ENCODE data around the gene BICDL1. TPM values are rescaled to one million over a fixed set of nuclear protein-coding genes. Genes with fewer than 3 reads are reported as not detected.

BICDL1 gene
- total and polyA plus RNA-seq, 2 donors (not counting 1 experiment from before 2014, with no cell fraction given): not detected

DNA sequence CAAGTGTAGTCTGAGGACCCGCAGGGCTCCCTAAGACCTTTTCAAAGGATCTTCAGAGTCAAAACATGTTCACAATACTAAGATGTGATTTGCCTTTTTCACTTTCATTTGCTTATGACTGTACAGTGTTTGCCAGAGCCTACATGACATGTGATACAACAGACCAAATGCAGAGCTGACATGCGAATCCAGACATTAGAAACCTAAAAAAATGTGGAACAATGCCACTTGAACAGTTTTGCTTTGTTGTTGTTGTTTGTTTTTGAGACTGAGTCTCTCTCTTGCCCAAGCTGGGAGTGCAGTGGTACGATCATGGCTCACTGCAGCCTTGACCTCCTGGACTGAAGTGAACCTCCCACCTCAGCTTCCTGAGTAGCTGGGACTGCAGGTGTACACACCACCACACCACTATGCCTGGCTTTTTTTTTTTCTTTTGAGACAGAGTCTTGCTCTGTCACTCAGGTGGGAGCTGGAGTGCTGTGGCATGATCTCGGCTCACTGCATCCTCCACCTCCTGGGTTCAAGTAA lies 132.8 kb downstream of the BICDL1 start:
- Histone ChIP-seq H4K20me1 (ENCODE audit: control insufficient read depth, extremely low read depth, insufficient read depth, low read length) (no peaks in the 10 kb centered on the region), H3K27me3 (ENCODE audit: control insufficient read depth, insufficient read depth, low read length) (no peaks in the 10 kb centered on the region), H3K9ac (ENCODE audit: insufficient read depth, low read length) (no peak overlapping the region), H3K79me2 (ENCODE audit: control insufficient read depth, insufficient read depth, low read length) (peaks cover 12% of the 10 kb centered on the region), H3K4me3 (replicated peaks in 1 of 4; ENCODE audit: control extremely low read depth in 1 of 4, insufficient read depth in 1 of 4, low read depth in 3 of 4, low read length in 4 of 4) (no peak overlapping the region), H3K36me3 (ENCODE audit: control insufficient read depth, insufficient read depth, low read length) (peaks cover 2% of the 10 kb centered on the region), H3K27ac (ENCODE audit: insufficient read depth, low read length) (no peak overlapping the region), H3K4me2 (ENCODE audit: extremely low read depth, insufficient read depth, low read length) (no peak overlapping the region), H3K4me1 (ENCODE audit: control insufficient read depth, extremely low read depth, insufficient read depth, low read length) (peaks cover 2% of the 10 kb centered on the region), H3K9me3 (ENCODE audit: control insufficient read depth, insufficient read depth, low read depth, low read length) (no peaks in the 10 kb centered on the region), H2AFZ (ENCODE audit: low read length) (no peak overlapping the region)
- no peak for DNase-seq (ENCODE audit: low read depth in 2 of 2)
- TF ChIP-seq, protein P1, sequence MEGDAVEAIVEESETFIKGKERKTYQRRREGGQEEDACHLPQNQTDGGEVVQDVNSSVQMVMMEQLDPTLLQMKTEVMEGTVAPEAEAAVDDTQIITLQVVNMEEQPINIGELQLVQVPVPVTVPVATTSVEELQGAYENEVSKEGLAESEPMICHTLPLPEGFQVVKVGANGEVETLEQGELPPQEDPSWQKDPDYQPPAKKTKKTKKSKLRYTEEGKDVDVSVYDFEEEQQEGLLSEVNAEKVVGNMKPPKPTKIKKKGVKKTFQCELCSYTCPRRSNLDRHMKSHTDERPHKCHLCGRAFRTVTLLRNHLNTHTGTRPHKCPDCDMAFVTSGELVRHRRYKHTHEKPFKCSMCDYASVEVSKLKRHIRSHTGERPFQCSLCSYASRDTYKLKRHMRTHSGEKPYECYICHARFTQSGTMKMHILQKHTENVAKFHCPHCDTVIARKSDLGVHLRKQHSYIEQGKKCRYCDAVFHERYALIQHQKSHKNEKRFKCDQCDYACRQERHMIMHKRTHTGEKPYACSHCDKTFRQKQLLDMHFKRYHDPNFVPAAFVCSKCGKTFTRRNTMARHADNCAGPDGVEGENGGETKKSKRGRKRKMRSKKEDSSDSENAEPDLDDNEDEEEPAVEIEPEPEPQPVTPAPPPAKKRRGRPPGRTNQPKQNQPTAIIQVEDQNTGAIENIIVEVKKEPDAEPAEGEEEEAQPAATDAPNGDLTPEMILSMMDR (conservative IDR thresholded peaks at IDR 0.05 in 1 of 2, IDR thresholded peaks at IDR 0.05 in 1 of 2; ENCODE audit: low read depth in 1 of 2, low read length in 2 of 2): no peak
- TF ChIP-seq EZH2 (IDR thresholded peaks at IDR 0.05; ENCODE audit: low read length, missing control alignments): no peak

DNA sequence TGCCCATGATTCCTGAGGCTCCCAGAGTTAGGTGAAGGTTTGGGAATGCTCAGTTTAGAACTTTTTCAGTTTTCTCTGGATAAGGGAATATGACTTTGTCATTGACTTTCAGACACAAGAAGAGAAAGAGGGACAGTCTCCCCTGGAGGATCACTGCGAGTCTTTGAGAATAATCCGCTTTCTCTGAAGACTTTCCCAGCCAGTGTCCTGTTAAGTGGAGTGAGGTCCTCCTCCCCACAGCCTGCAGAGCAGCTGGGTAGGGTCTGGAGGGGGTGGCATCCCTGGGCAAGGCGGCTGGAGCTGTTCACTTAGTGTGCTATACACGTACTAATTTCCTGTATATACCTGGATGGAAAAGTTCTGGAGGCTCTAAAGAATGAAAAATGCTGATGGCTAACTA lies 136.0 kb downstream of the BICDL1 start:
- Histone ChIP-seq H3K79me2 (ENCODE audit: control insufficient read depth, insufficient read depth, low read length) (no peaks in the 10 kb centered on the region), H3K9me3 (ENCODE audit: control insufficient read depth, insufficient read depth, low read depth, low read length) (no peaks in the 10 kb centered on the region), H3K27ac (ENCODE audit: insufficient read depth, low read length) (no peak overlapping the region), H2AFZ (ENCODE audit: low read length) (no peak overlapping the region), H3K4me2 (ENCODE audit: extremely low read depth, insufficient read depth, low read length) (no peak overlapping the region), H3K4me1 (ENCODE audit: control insufficient read depth, extremely low read depth, insufficient read depth, low read length) (no peaks in the 10 kb centered on the region), H3K9ac (ENCODE audit: insufficient read depth, low read length) (no peak overlapping the region), H3K4me3 (replicated peaks in 1 of 4; ENCODE audit: control extremely low read depth in 1 of 4, insufficient read depth in 1 of 4, low read depth in 3 of 4, low read length in 4 of 4) (no peak overlapping the region), H4K20me1 (ENCODE audit: control insufficient read depth, extremely low read depth, insufficient read depth, low read length) (no peaks in the 10 kb centered on the region), H3K27me3 (ENCODE audit: control insufficient read depth, insufficient read depth, low read length) (no peaks in the 10 kb centered on the region), H3K36me3 (ENCODE audit: control insufficient read depth, insufficient read depth, low read length) (peaks cover 6% of the 10 kb centered on the region)
- no peak for TF ChIP-seq EZH2 (IDR thresholded peaks at IDR 0.05; ENCODE audit: low read length, missing control alignments)
- TF ChIP-seq, protein P1 (conservative IDR thresholded peaks at IDR 0.05 in 1 of 2, IDR thresholded peaks at IDR 0.05 in 1 of 2; ENCODE audit: low read depth in 1 of 2, low read length in 2 of 2): no peak
- no peak for DNase-seq (ENCODE audit: low read depth in 2 of 2)

- H3K27ac ChIP-seq (ENCODE audit: insufficient read depth, low read length): no peak overlapping the region
- H3K9me3 ChIP-seq (ENCODE audit: control insufficient read depth, insufficient read depth, low read depth, low read length): no peaks in the 10 kb centered on the region
- no peak overlapping the region for H3K4me3 ChIP-seq (replicated peaks in 1 of 4; ENCODE audit: control extremely low read depth in 1 of 4, insufficient read depth in 1 of 4, low read depth in 3 of 4, low read length in 4 of 4)
- no peak overlapping the region for H3K9ac ChIP-seq (ENCODE audit: insufficient read depth, low read length)
- no peak overlapping the region for H3K4me2 ChIP-seq (ENCODE audit: extremely low read depth, insufficient read depth, low read length)
- H3K36me3 ChIP-seq (ENCODE audit: control insufficient read depth, insufficient read depth, low read length): peaks cover 14% of the 10 kb centered on the region
- H4K20me1 ChIP-seq (ENCODE audit: control insufficient read depth, extremely low read depth, insufficient read depth, low read length): no peaks in the 10 kb centered on the region
- DNase-seq (ENCODE audit: low read depth in 2 of 2): peak in 1 of 2 donors; percentile 66
- H3K4me1 ChIP-seq (ENCODE audit: control insufficient read depth, extremely low read depth, insufficient read depth, low read length): no peaks in the 10 kb centered on the region
- no peak for TF ChIP-seq EZH2 (IDR thresholded peaks at IDR 0.05; ENCODE audit: low read length, missing control alignments)
- TF ChIP-seq, protein P1 (conservative IDR thresholded peaks at IDR 0.05 in 1 of 2, IDR thresholded peaks at IDR 0.05 in 1 of 2; ENCODE audit: low read depth in 1 of 2, low read length in 2 of 2): no peak
- no peaks in the 10 kb centered on the region for H3K79me2 ChIP-seq (ENCODE audit: control insufficient read depth, insufficient read depth, low read length)
- H2AFZ ChIP-seq (ENCODE audit: low read length): no peak overlapping the region
- H3K27me3 ChIP-seq (ENCODE audit: control insufficient read depth, insufficient read depth, low read length): no peaks in the 10 kb centered on the region
These were observed 137.0 kb downstream of the BICDL1 start for GRCh38 chr12:120125792-120126634.
